C4-2B (cell line): ENCODE data around the gene SLC1A2.
A peak's percentile ranks its signal among the peaks of the same experiment; 100 is the strongest.

Source experiments
- H3K27ac ChIP-seq: fragments of 450-650 bp; 2 replicates; pipeline ENCODE4 v1.5.1; 2017
- CTCF ChIP-seq: fragments of 450-650 bp; conservative IDR thresholded peaks from 2 replicates; pipeline ENCODE4 v1.5.1; 2017; ENCODE audit warnings: mild to moderate bottlenecking
- ZFX ChIP-seq: fragments of 450-650 bp; IDR thresholded peaks from 2 replicates; pipeline ENCODE4 v1.6.1; 2017

SLC1A2 gene

GRCh38 chr11:35419184-35419829 is at the start of gene SLC1A2:
TSS of gene SLC1A2 (minus strand) at chr11:35419558. CDS start at chr11:35418966, 592 bp downstream.
- no peak within 1 kb of the TSS for H3K27ac ChIP-seq
- TF ChIP-seq ZFX (no peak), CTCF (no peak)

- TF ChIP-seq CTCF (no peak), ZFX (no peak)
- no peak overlapping the region for H3K27ac ChIP-seq
Measured at GRCh38 chr11:35466058-35466457, 46.7 kb upstream of the SLC1A2 start.

- TF ChIP-seq CTCF (no peak; the same call in 1 of the 2 replicates), ZFX (no peak)
- H3K27ac ChIP-seq = no peak overlapping the region
Measured at GRCh38 chr11:35464308-35464707, 45.0 kb upstream of the SLC1A2 start.

- TF ChIP-seq CTCF (no peak), ZFX (no peak)
- H3K27ac ChIP-seq = no peak overlapping the region
Measured at GRCh38 chr11:35463331-35463751, 44.0 kb upstream of the SLC1A2 start.

- no peak for TF ChIP-seq ZFX
- TF ChIP-seq CTCF = peak; percentile 19; the same call in 1 of the 2 replicates
- H3K27ac ChIP-seq = no peak overlapping the region
Measured at GRCh38 chr11:35461917-35462538, 42.7 kb upstream of the SLC1A2 start.

- TF ChIP-seq ZFX (no peak), CTCF (no peak)
- H3K27ac ChIP-seq = no peak overlapping the region
Measured at GRCh38 chr11:35459489-35459888, 40.1 kb upstream of the SLC1A2 start.

GRCh38 chr11:35458846-35459245 is 39.5 kb upstream of the SLC1A2 start:
- H3K27ac ChIP-seq = no peak overlapping the region

More at GRCh38 chr11:35458846-35459245, 39.5 kb upstream of the SLC1A2 start:
- TF ChIP-seq CTCF = no peak
- no peak for TF ChIP-seq ZFX
